PC-3 (cell line): ENCODE results near the gene EIF3I. TPM values are rescaled to one million over a fixed set of nuclear protein-coding genes. Genes with fewer than 3 reads are reported as not detected.

Experiments
- ATAC-seq: fragments of 200-7000 bp; cut with Tn5 transposase; 2 replicates; pipeline ENCODE4 v1.9.1; 2020; ENCODE audit warnings: mild to moderate bottlenecking, moderate library complexity
- BruUV-seq: library from RNA; stranded (reverse); fragments of 400-500 nt; replicated peaks from 2 replicates; lab custom pipeline; 2021; lab: Mats Ljungman, UMichigan
- CTCF ChIA-PET: fragments of 300-600 bp; sonication (Branson Sonifier 250); formaldehyde crosslinking; loops from one replicate; lab custom pipeline; 2022; ENCODE audit warnings: antibody characterized with exemption; lab: Charles Lee
- POLR2A ChIA-PET: fragments of 300-600 bp; sonication (Branson Sonifier 250); formaldehyde crosslinking; loops from one replicate; lab custom pipeline; 2022; ENCODE audit warnings: antibody characterized with exemption; ENCODE audit not compliant: unreplicated experiment; lab: Charles Lee
- DNase-seq: peaks from one replicate; pipeline ENCODE4 v3.0.0-alpha.2; 2015
- H2AFZ ChIP-seq: fragments of 300-600 bp; sonication (generic); 2 replicates; pipeline ENCODE4 v1.6.0; 2016; ENCODE audit warnings: antibody characterized with exemption, low read length
- H3F3A ChIP-seq: fragments of 300-600 bp; sonication (generic); one replicate; pipeline ENCODE4 v1.6.0; 2017; ENCODE audit warnings: antibody characterized with exemption, low read length, control low read depth, mild to moderate bottlenecking; ENCODE audit not compliant: unreplicated experiment
- H3K27ac ChIP-seq: fragments of 300-600 bp; sonication (generic); 2 replicates; pipeline ENCODE4 v1.5.1; 2016; ENCODE audit warnings: mild to moderate bottlenecking, low read length
- H3K27me3 ChIP-seq: fragments of 300-600 bp; sonication (generic); 2 replicates; pipeline ENCODE4 v1.6.1; 2016; ENCODE audit warnings: low read length, mixed read lengths
- H3K36me3 ChIP-seq: fragments of 300-600 bp; sonication (generic); 2 replicates; pipeline ENCODE4 v1.6.1; 2016; ENCODE audit warnings: low read depth, mixed run types, low read length, mixed read lengths
- H3K4me1 ChIP-seq: fragments of 300-600 bp; sonication (generic); 2 replicates; pipeline ENCODE4 v1.5.1; 2016; ENCODE audit warnings: low read length; ENCODE audit not compliant: insufficient read depth
- H3K4me2 ChIP-seq: fragments of 300-600 bp; sonication (generic); 2 replicates; pipeline ENCODE4 v1.6.0; 2016; ENCODE audit warnings: low read length
- H3K4me3 ChIP-seq: fragments of 300-600 bp; sonication (generic); 2 replicates; pipeline ENCODE4 v1.5.1; 2016; ENCODE audit warnings: mild to moderate bottlenecking, low read length, mixed read lengths
- H3K79me2 ChIP-seq: fragments of 300-600 bp; sonication (generic); 2 replicates; pipeline ENCODE4 v1.6.1; 2017; ENCODE audit warnings: low read length, mixed read lengths
- H3K9ac ChIP-seq: fragments of 300-600 bp; sonication (generic); 2 replicates; pipeline ENCODE4 v1.6.0; 2016; ENCODE audit warnings: mild to moderate bottlenecking, low read length
- H3K9me2 ChIP-seq: fragments of 300-600 bp; sonication (generic); replicated peaks from 2 replicates; pipeline ENCODE4 v1.6.1; 2016; ENCODE audit warnings: mixed run types, low read length, mixed read lengths
- H3K9me3 ChIP-seq: fragments of 300-600 bp; sonication (generic); 2 replicates; pipeline ENCODE4 v1.6.1; 2016; ENCODE audit warnings: low read length, mixed read lengths
- H4K20me1 ChIP-seq: fragments of 300-600 bp; sonication (generic); 2 replicates; pipeline ENCODE4 v1.6.1; 2016; ENCODE audit warnings: low read length, mixed read lengths
- EZH2 ChIP-seq: fragments of 300-600 bp; sonication (generic); IDR thresholded peaks from one replicate; pipeline ENCODE4 v1.6.1; 2017; ENCODE audit warnings: antibody characterized with exemption, mild to moderate bottlenecking, low read length; ENCODE audit not compliant: unreplicated experiment
- EZH2phosphoT487 ChIP-seq: fragments of 300-600 bp; sonication (generic); IDR thresholded peaks from 2 replicates; pipeline ENCODE4 v1.6.1; 2018; ENCODE audit warnings: mild to moderate bottlenecking, antibody characterized with exemption, low read length, borderline replicate concordance
- intact Hi-C: fragments of 100-400 bp; cut with micrococcal nuclease; formaldehyde crosslinking; loops from 2 replicates; pipeline ENCODE4 v1.9.0; 2023
- total RNA-seq: library from RNA; depleted of rRNA; stranded (reverse); fragments of >200 nt; gene quantifications from 2 replicates; pipeline ENCODE4 v1.2.3, GENCODE V29; 2014
- TF ChIP-seq, protein P1 (sequence below): fragments of 300-600 bp; sonication (generic); conservative IDR thresholded peaks from 2 replicates; pipeline ENCODE4 v1.5.1; 2017; ENCODE audit warnings: antibody characterized with exemption, low read depth, mild to moderate bottlenecking, low read length

EIF3I gene
- total RNA-seq, 1 experiment from 2014 or later, result 442 TPM

DNA sequence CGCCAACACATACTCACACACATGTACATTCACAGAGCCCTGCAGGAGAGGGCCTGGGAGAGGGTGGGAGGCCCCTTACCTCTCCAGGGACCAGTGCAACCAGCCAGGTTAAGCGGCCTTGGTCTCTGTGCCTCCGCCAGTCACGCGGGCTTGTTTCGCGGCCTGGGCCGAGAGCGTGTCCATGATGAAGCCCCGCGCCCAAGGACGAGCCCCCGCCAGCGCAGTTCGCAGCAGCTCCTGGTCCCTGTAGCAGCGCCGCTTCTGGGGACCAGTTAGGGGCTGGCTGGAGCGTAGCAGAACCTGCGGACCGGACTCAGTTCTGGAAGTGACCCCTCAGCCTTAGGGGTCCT, 17.6 kb downstream of the EIF3I start:
- Histone ChIP-seq H3K9me2 (no peaks in the 10 kb centered on the region), H3K4me3 (peak overlapping the region; percentile 81; the same call in 1 of the 2 replicates), H3K4me2 (peak overlapping the region; percentile 95), H3K27ac (no peak overlapping the region), H3K9me3 (no peaks in the 10 kb centered on the region), H4K20me1 (no peaks in the 10 kb centered on the region), H3F3A (peaks cover 6% of the 10 kb centered on the region), H3K79me2 (no peaks in the 10 kb centered on the region), H3K27me3 (no peaks in the 10 kb centered on the region), H3K9ac (no peak overlapping the region), H3K36me3 (no peaks in the 10 kb centered on the region), H2AFZ (peak overlapping the region; percentile 82), H3K4me1 (peaks cover 35% of the 10 kb centered on the region)
- DNase-seq (no peak), ATAC-seq (no peak)
- intact Hi-C loops, result loop anchor here (2.0 to 5.0 kb wide), 2 partner anchors 53 to 93 kb away; partner anchors contain the start of gene HDAC1
- BruUV-seq, result no TSS peak
- TF ChIP-seq EZH2phosphoT487 (no peak), EZH2 (no peak)
- TF ChIP-seq, protein P1, sequence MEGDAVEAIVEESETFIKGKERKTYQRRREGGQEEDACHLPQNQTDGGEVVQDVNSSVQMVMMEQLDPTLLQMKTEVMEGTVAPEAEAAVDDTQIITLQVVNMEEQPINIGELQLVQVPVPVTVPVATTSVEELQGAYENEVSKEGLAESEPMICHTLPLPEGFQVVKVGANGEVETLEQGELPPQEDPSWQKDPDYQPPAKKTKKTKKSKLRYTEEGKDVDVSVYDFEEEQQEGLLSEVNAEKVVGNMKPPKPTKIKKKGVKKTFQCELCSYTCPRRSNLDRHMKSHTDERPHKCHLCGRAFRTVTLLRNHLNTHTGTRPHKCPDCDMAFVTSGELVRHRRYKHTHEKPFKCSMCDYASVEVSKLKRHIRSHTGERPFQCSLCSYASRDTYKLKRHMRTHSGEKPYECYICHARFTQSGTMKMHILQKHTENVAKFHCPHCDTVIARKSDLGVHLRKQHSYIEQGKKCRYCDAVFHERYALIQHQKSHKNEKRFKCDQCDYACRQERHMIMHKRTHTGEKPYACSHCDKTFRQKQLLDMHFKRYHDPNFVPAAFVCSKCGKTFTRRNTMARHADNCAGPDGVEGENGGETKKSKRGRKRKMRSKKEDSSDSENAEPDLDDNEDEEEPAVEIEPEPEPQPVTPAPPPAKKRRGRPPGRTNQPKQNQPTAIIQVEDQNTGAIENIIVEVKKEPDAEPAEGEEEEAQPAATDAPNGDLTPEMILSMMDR, result no peak
- POLR2A ChIA-PET, result no interaction called here
- CTCF ChIA-PET, result interaction anchor here (1.7 kb wide), 1 partner anchor 82 kb away, joined by 8 read pairs; no protein-coding TSS in a partner anchor

DNA sequence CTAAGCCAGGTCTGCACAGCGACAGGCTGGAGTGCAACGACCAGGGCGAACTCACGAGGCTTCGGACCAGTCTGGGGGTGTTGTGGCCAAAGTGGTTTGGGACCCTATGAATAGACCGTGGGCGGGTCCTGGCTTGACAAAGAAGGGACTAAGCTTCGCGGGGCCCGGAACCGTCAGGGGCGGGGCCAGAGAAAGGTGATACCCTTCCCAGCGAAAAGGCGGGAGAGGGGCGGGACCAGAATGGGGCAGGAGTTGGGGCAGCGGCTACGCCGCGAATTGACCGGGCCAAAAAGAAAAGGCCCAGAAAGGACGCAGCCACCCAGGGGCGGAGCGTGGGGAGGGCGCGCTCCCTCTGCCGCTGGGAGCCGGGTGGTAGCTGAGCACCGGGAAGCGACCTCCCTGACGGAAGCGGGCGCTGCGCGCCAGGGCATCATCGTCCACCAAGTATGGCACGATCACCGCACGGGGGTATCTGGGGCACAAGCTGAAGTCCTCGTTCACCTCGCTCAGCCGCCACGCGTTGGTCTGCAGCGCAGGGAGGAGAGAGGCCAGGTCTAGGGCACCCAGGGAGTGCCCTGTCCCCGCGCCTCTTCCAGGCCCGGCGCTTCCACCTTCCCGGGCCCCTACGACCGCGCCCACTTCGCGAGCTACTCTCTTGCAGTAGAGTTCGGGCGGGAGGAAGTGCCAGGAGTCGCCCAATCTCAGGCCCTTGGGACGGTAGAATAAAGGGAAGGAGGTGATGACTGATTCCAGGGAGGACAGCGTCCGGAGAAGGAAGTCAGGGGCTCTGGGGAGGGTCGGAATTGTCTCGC, 18.1 kb downstream of the EIF3I start:
- Histone ChIP-seq H3F3A (peaks cover 6% of the 10 kb centered on the region), H3K27me3 (no peaks in the 10 kb centered on the region), H3K4me3 (peak overlapping the region; percentile 81), H3K27ac (peak overlapping the region; percentile 29), H3K79me2 (no peaks in the 10 kb centered on the region), H2AFZ (peak overlapping the region; percentile 82), H3K9ac (peak overlapping the region; percentile 56), H3K4me1 (peaks cover 31% of the 10 kb centered on the region), H3K9me2 (no peaks in the 10 kb centered on the region), H4K20me1 (no peaks in the 10 kb centered on the region), H3K9me3 (no peaks in the 10 kb centered on the region), H3K4me2 (peak overlapping the region; percentile 95), H3K36me3 (no peaks in the 10 kb centered on the region)
- TSS peak; percentile 70 for BruUV-seq
- DNase-seq (peak; percentile 75), ATAC-seq (peak; percentile 63)
- ChIA-PET POLR2A (interaction anchor here (0.5 to 1.1 kb wide), 5 partner anchors 25 to 82 kb away, joined by 3 to 5 read pairs (median 3); no protein-coding TSS in a partner anchor), CTCF (interaction anchor here (0.9 to 1.9 kb wide), 3 partner anchors 24 to 81 kb away, joined by 4 to 17 read pairs (median 8); no protein-coding TSS in a partner anchor)
- intact Hi-C loops, result loop anchor here (2.0 to 5.0 kb wide), 2 partner anchors 52 to 92 kb away; partner anchors contain the start of gene HDAC1
- TF ChIP-seq, protein P1, result peak; percentile 51
- no peak for TF ChIP-seq EZH2phosphoT487
